Psoas muscle (tissue), 8 donors: ENCODE data around the gene KMT5B. TPM values are rescaled to one million over a fixed set of nuclear protein-coding genes. Genes with fewer than 3 reads are reported as not detected.

Experiments
- ATAC-seq, 4 donors: fragments of 200-7000 bp; cut with Tn5 transposase; one replicate each; pipeline ENCODE4 v1.9.1; 2020; ENCODE audit warnings: moderate library complexity in 3 of 4, mild to moderate bottlenecking in 2 of 4
- DNase-seq, 2 donors: peaks; one replicate each; pipeline ENCODE4 v3.0.0-alpha.2; 2020
- H3K27ac ChIP-seq: fragments of 200-600 bp; one replicate; pipeline ENCODE4 v1.8.0; 2022
- H3K27me3 ChIP-seq, 3 donors: fragments of 200-600 bp in 1 of 3; one replicate each; pipeline versions ENCODE4 v1.6.1 to v1.8.0; 2013 to 2022; ENCODE audit warnings: low read length in 2 of 3, mild to moderate bottlenecking in 2 of 3, moderate library complexity in 1 of 3; ENCODE audit not compliant: insufficient read depth in 3 of 3
- H3K36me3 ChIP-seq, 2 donors: fragments of 200-600 bp in 1 of 2; one replicate each; pipeline versions ENCODE4 v1.6.1 to v1.8.0; 2013 to 2022; ENCODE audit warnings: low read depth in 1 of 2, mild to moderate bottlenecking in 1 of 2, moderate library complexity in 1 of 2; ENCODE audit not compliant: insufficient read depth in 1 of 2
- H3K4me1 ChIP-seq: fragments of 200-600 bp; one replicate; pipeline ENCODE4 v1.8.0; 2022
- H3K4me3 ChIP-seq: fragments of 200-600 bp; one replicate; pipeline ENCODE4 v1.8.0; 2022; ENCODE audit warnings: mild to moderate bottlenecking
- H3K9me3 ChIP-seq: fragments of 200-600 bp; one replicate; pipeline ENCODE4 v1.8.0; 2022
- WGBS, 3 donors: extraction: QIAGEN DNeasy Blood & Tissue Kit; methylation state at CpG; one replicate each; pipeline versions ENCODE4 v1.1.6 to v1.1.7; 2013; 5-methylcytosine and 5-hydroxymethylcytosine counted together
- intact Hi-C, 2 donors: fragments of 100-400 bp; cut with DNase I; formaldehyde crosslinking; loops; one replicate each; pipeline versions ENCODE4 v1.11.0 to v1.14.2; 2022
- polyA plus RNA-seq, 3 donors: library from polyadenylated mRNA; stranded (reverse); fragments of 200-250 nt; gene quantifications; one replicate each; pipeline ENCODE4 v1.2.3, GENCODE V29; 2013
- total RNA-seq, 4 donors: library from RNA; stranded (reverse); fragmentation: NEBNext Ultra II Directional in 2 of 4; extraction: Animal tissue kit (Norgen Biotek cat#: 25700) in 2 of 4; gene quantifications; one replicate each; pipeline versions ENCODE4 v1.2.1 to v1.2.4, GENCODE V29; 2021 to 2023
- TF ChIP-seq, protein P1 (sequence below): fragments of 200-600 bp; IDR thresholded peaks from one replicate; pipeline ENCODE4 v1.8.0; 2022; ENCODE audit warnings: antibody characterized with exemption
- donor health status: healthy with polysubstance abuse.
- donor health status: DM: no; HTN: no; CAD: no; lungs with moderate emphysema.
- donor health status: Bipolar disorder and iron deficiency.
- donor health status: healthy.
- donor health status: DM: yes; HTN: yes; CAD: no.
- donor health status: DM: no; HTN: no; CAD: no.
- donor health status: DM: no; HTN: no; CAD: no.
- donor health status: DM: yes; HTN: yes; CAD: no.

Gene KMT5B
- total and polyA plus RNA-seq, 7 donors: 9.8 to 27.6 (median 18.1) TPM

DNA sequence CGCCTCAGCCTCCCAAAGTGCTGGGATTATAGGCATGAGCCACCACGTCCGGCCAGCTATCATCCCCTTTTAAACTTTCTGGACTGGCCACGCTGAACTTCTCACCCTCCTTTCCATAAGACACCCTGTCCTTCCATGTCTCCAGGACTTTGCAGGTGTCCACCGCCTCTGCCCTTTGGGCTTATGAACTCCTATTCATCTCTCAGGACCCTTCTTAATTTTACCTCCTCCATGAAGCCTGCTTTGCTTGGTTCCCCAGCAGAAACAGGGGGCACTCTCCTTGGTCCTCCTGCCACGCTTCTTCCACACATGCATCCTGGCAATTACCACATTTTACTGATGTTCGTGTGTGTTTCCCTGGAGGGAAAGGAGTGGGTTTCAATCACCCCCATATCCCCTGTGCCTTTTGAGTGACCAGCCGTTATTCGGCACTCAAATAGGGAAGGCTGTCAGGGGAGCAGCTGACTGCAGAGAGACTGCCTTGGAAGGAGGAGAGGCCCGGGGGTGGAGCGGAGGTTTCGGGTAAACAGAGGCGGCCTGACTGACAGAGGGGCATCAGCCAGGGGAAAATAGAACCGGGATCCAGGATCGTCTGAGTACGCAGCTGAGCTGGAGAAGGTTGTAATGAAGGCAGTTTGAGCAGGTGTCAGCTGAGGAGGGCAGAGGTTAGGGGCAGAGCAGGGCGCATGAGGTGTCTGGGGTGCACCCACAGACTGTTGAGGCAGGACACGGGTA lies 64.9 kb downstream of the KMT5B start:
- Histone ChIP-seq H3K9me3 (no peaks in the 10 kb centered on the region), H3K4me1 (peaks cover 14% of the 10 kb centered on the region), H3K36me3 (no peaks in the 10 kb centered on the region), H3K4me3 (no peak overlapping the region), H3K27me3 (no peaks in the 10 kb centered on the region), H3K27ac (no peak overlapping the region)
- ATAC-seq (no peak), DNase-seq (no peak)
- 84 to 87% (median 86%) methylated on average over 18 of the region's 18 CpGs for WGBS, 3 donors
- TF ChIP-seq, protein P1, sequence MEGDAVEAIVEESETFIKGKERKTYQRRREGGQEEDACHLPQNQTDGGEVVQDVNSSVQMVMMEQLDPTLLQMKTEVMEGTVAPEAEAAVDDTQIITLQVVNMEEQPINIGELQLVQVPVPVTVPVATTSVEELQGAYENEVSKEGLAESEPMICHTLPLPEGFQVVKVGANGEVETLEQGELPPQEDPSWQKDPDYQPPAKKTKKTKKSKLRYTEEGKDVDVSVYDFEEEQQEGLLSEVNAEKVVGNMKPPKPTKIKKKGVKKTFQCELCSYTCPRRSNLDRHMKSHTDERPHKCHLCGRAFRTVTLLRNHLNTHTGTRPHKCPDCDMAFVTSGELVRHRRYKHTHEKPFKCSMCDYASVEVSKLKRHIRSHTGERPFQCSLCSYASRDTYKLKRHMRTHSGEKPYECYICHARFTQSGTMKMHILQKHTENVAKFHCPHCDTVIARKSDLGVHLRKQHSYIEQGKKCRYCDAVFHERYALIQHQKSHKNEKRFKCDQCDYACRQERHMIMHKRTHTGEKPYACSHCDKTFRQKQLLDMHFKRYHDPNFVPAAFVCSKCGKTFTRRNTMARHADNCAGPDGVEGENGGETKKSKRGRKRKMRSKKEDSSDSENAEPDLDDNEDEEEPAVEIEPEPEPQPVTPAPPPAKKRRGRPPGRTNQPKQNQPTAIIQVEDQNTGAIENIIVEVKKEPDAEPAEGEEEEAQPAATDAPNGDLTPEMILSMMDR: no peak
- intact Hi-C loops: no loop called here

- intact Hi-C loops: no loop called here
These were observed 66.2 kb downstream of the KMT5B start for GRCh38 chr11:68146704-68147474.

DNA sequence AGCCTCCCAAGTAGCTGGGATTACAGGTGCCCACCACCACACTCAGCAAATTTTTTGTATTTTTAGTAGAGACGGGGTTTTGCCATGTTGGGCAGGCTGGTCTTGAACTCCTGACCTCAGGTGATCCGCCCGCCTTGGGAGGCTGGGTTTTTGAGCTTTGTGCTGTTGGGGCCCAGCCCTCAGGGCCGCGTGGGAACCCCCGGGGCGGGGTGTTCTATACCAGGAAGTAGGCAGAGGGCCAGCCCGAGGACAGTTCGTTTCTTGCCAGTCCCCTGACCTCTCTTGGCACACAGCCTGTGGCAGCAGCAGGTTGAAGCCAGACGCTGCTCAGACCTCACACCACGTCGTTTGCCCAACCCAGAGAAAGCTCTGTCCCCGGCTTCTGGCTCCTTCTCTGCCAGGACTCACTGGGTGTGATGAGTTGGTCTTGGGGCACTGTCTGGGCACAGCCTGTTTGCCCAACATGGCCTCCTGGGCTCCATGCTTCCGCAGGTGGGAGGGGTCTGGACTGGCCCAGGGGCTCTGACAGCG lies 67.0 kb downstream of the KMT5B start:
- peaks cover 14% of the 10 kb centered on the region for H3K4me1 ChIP-seq
- H3K27ac ChIP-seq: no peak overlapping the region
- H3K36me3 ChIP-seq: no peaks in the 10 kb centered on the region
- TF ChIP-seq, protein P1: no peak
- ATAC-seq (peak; percentile 22 to 69 (median 56)), DNase-seq (peak; percentile 71 to 82)
- H3K9me3 ChIP-seq: no peaks in the 10 kb centered on the region
- intact Hi-C loops: no loop called here
- no peak overlapping the region for H3K4me3 ChIP-seq
- no peaks in the 10 kb centered on the region for H3K27me3 ChIP-seq
- 30 to 35% (median 33%) methylated on average over 15 of the region's 15 CpGs for WGBS, 3 donors

More at GRCh38 chr11:68146704-68147474, 66.2 kb downstream of the KMT5B start:
- TF ChIP-seq, protein P1: no peak
- DNase-seq (no peak), ATAC-seq (peak; percentile 26 to 36 (median 34))
- Histone ChIP-seq H3K27ac (no peak overlapping the region), H3K9me3 (no peaks in the 10 kb centered on the region), H3K4me1 (peaks cover 14% of the 10 kb centered on the region), H3K27me3 (no peaks in the 10 kb centered on the region), H3K36me3 (no peaks in the 10 kb centered on the region), H3K4me3 (no peak overlapping the region)
- 42 to 45% (median 42%) methylated on average over 13 of the region's 13 CpGs for whole genome bisulfite sequencing, 3 donors

- H3K27ac ChIP-seq: no peak overlapping the region
- H3K4me3 ChIP-seq: no peak overlapping the region
These were observed 67.8 kb downstream of the KMT5B start for GRCh38 chr11:68145120-68145866.

More at GRCh38 chr11:68145120-68145866, 67.8 kb downstream of the KMT5B start:
- ATAC-seq (peak in 2 of 4 donors; percentile 31 to 39), DNase-seq (no peak)
- TF ChIP-seq, protein P1: no peak
- no peaks in the 10 kb centered on the region for H3K9me3 ChIP-seq
- no peaks in the 10 kb centered on the region for H3K36me3 ChIP-seq
- no peaks in the 10 kb centered on the region for H3K27me3 ChIP-seq
- intact Hi-C loops: no loop called here
- peaks cover 14% of the 10 kb centered on the region for H3K4me1 ChIP-seq
- WGBS, 3 donors: 70 to 83% (median 78%) methylated on average over 14 of the region's 14 CpGs
